Activated CD4-positive, alpha-beta T cell treated with anti-CD3 and anti-CD28 coated beads, Interleukin-2, amount 50 U/mL, for 48 hours (primary cell): ENCODE measurements around the gene GPR25.

Experiments
- DNase-seq, 2 experiments: peaks; one replicate each; pipeline ENCODE4 v3.0.0-alpha.2; 2020

GPR25 gene

DNA sequence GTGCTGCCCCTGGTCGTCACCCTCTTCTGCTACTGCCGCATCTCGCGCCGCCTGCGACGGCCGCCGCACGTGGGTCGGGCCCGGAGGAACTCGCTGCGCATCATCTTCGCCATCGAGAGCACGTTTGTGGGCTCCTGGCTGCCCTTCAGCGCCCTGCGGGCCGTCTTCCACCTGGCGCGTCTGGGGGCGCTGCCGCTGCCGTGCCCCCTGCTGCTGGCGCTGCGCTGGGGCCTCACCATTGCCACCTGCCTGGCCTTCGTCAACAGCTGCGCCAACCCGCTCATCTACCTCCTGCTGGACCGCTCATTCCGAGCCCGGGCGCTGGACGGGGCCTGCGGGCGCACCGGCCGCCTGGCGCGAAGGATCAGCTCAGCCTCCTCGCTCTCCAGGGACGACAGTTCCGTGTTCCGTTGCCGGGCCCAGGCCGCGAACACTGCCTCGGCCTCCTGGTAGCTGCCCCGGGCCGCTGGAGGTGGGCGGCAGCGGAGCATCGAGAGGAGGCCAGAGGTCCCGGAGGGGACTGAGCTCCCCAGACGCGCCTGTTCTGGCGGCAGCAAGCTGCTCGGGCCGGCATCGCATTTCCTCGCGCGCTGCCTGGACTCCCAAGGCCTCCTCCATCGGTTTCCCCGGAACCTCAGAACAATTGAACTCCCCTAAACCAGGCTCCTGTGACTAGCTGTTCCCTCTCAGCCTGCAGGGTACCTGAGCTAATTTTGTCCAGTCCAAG lies 1.1 kb downstream of the GPR25 start:
- DNase-seq = no peak

DNA sequence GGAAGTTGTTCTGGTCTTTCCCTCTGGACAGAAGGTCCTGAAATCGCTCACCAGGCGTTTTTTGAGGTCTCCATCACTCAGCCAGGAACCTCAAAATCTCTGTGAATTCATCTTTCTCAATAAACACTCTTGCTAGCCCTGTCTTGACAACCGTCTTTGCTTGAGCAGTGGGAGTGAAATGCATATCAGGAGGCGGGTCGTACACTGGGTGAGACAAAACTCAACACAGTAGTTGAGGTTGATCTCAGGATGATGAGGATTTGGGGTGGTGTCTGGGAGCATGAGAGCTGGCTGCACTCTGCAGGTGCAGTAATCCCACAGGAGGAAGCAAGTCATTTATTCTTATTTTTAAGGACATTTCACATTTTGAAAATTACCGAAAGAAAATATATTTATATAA lies 1.9 kb downstream of the GPR25 start:
- peak in 1 of 2 experiments; percentile 10 for DNase-seq

GRCh38 chr1:200875416-200875815 lies 2.6 kb downstream of the GPR25 start:
- peak in 1 of 2 experiments; percentile 3 for DNase-seq

GRCh38 chr1:200877010-200877409 lies 4.2 kb downstream of the GPR25 start:
- no peak for DNase-seq

- DNase-seq = peak; percentile 66 to 78
Observed at GRCh38 chr1:200877839-200878551, 5.2 kb downstream of the GPR25 start.

DNA sequence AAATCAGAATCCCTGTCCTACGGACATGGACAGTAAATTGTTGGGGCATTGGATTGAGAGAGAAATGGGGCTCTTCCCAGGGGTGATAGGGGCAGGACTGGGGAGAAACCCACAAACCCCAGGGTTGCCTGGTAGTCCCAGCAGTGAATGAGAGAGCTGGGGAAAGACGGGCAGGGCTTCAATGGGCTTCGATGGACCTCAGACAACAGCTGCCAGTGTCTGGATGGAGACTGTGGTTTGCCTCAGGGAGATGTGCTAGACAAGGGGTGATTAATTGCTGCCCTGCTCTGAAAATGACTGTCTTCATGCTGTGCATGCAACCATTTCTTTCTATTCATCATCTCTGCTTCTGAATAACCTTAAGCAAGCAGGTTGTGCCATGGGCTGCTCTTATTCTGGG lies 7.4 kb downstream of the GPR25 start:
- DNase-seq = peak; percentile 37 to 54

- peak in 1 of 2 experiments; percentile 1 for DNase-seq
Observed at GRCh38 chr1:200883118-200883517, 10.3 kb downstream of the GPR25 start.

DNA sequence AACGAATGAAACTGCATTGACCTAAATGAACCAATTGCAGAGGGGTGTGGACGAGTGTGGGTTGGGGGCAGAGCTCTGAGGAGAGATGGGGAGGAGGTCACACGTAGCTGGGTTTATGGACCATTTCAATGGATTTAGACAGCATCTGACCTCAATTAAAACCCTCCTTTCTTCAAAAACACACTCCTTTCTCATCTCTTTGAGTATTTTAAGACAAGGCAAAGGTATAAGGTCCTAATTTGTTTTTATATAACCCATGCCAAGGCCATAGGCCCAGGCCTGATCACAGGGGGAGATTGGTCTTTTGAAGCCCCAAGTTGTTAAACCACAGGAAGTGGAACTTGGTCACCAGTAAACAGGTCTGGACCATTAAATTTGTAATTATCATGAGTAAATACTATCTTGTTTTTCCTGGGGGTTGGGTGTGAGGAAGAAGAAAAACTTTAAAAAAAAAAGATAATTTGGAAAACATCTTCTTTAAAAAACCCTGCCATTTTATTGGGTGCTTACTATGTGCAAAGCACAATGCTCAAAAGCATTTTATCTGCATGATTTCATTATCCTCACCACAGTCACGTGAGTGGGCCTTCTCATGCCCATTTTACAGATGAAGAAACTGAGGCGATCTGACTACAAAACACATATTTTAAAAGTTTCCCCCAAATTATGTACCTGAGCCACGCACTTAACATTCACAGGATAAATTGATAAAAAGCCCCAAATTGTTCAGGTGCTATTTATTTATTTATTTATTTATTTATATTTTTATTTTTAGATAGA lies 13.0 kb downstream of the GPR25 start:
- no peak for DNase-seq

- no peak for DNase-seq
Observed at GRCh38 chr1:200886594-200886993, 13.8 kb downstream of the GPR25 start.

GRCh38 chr1:200887036-200887435 lies 14.3 kb downstream of the GPR25 start:
- DNase-seq = no peak

DNA sequence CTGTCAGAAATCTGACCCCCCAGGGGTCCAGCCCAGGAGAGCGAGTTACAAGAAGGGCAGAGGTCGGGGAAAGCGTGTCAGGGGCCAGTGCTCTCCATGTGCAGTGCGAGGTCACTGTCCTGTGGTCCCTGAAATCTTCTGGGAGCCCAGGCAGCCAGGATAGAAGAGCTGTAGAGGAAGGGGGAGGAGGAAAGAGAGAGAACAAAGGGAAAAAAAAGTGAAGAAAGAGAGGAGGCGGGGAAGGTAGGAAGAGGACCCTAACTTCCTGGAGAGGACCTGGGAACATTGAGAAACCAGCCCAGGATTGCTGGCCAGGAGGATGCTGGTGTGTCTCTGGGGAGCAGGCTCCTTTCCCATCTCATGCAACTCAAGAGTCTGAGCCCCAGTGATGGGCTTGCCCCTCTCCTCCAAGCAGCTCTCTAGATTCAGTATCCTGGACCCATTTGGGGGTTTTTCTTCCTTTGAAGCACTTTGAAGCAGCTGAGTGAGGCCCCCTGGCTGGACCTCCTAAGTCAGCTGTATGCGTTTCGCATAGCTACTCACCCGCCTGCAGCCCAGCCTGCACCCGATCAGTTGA lies 15.1 kb downstream of the GPR25 start:
- no peak for DNase-seq

GRCh38 chr1:200888349-200888838 lies 15.6 kb downstream of the GPR25 start:
- peak; percentile 69 to 75 for DNase-seq

DNA sequence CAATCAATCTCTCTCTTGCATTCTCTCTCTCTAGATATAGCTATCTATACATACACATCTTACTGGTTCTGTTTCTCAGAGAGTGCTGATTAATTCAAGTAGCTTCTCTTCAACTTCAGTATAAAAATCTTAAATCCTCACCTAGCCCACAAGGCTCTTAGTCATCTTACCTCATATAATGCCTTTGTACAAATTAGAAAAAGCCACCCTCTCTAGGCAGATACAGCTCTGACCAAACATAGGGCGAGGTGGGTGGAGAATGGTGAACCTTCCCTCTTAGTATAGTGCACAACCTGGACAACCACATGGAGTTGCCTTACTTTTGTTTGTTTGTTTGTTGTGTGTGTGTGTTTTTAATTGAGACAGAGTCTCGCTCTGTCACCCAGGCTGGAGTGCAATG lies 16.8 kb downstream of the GPR25 start:
- peak in 1 of 2 experiments; percentile 51 for DNase-seq

DNA sequence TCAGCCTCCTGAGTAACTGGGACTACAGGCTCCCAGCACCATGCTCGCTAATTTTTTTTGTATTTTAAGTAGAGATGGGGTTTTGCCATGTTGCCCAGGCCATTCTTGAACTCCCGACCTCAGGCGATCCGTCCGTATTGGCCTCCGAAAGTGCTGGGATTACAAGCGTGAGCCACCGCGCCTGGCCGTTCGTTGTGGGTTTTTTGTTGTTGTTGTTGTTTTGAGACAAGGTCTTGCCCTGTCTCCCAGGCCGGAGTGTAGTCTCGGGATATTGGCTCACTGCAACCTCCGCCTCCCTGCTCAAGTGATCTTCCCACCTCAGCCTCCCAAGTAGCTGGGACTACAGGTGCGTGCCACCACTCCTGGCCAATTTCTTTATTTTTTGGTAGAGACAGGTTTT lies 17.2 kb downstream of the GPR25 start:
- DNase-seq = no peak

- DNase-seq = no peak
Observed at GRCh38 chr1:200890818-200891773, 18.3 kb downstream of the GPR25 start.

GRCh38 chr1:200891774-200892157 lies 19.0 kb downstream of the GPR25 start:
- DNase-seq = no peak

- no peak for DNase-seq
Observed at GRCh38 chr1:200892546-200892945, 19.8 kb downstream of the GPR25 start.

- no peak for DNase-seq
Observed at GRCh38 chr1:200892958-200893357, 20.2 kb downstream of the GPR25 start.

- DNase-seq = no peak
Observed at GRCh38 chr1:200893411-200893901, 20.7 kb downstream of the GPR25 start.

GRCh38 chr1:200894712-200895442 lies 22.1 kb downstream of the GPR25 start, which contains the start of gene INAVA:
Gene INAVA, plus strand, starts transcription at chr1:200894900. Its CDS starts 3,501 bp downstream, at chr1:200898401.
- DNase-seq = no peak

DNA sequence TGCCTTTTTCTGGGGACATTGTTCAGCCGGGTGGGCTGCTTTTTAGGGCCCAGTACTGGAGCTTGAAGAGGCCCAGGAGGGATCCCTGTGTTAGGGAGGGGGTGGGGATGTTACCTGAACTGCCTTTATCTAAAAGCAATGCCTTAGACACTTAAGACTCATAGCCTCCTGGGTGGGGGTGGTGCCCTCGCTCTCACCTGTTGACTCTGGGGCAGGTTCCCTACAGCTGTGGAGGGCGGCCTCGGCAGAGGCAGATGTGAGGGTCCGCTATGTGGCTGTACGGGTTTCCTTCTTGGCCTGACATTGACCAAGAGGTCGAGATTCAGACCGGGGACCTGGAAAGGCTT lies 22.6 kb downstream of the GPR25 start:
- no peak for DNase-seq
